GM19455 (cell line): Measurements from ENCODE around the gene NDUFA6.
"Not testable (repeated sequence)": the region's sequence is repeated elsewhere in the genome, so short reads cannot be mapped to it uniquely, and the experiment has no call there.

ENCODE experiments used
- ATAC-seq: cut with Tn5 transposase; IDR thresholded peaks from one replicate; pipeline ENCODE4 v1.9.1; 2021; ENCODE audit not compliant: unreplicated experiment

The NDUFA6 gene

DNA sequence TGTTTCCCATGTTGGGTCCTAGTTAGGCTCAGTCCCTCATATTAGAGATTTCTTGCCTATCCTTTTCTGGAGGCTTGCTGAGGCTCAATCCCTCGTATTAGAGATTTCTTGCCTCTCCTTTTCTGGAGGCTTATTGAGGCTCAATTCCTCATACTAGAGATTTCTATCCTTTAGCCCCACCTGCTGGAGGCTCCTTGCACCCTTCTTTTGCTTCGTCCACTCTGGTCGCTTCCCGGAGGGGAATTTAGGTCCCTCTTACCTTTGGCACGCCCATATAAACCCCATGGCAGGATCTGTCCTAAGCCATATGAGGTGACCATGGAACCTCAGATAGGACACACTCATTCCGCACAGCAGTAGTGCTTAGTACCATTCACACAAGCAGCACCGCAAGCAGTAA is 24.1 kb upstream of the NDUFA6 start:
- no peak for ATAC-seq

DNA sequence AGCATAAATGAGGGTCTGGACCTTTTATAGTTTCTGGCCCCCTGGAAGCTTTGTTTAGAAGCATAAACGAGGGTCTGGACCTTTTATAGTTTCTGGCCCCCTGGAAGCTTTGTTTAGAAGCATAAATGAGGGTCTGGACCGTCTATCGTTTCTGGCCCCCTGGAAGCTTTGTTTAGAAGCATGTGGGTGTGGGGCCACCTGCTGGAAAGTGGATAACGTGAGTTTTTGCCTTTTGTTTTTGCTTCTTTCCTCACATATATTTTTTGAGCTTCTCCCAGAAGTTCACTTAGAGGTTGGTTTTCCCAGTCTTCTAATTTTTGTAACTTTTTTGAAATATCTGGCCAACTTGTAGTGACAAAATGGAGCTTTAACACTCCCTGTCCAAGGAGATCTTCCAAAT is 22.2 kb upstream of the NDUFA6 start:
- not testable (repeated sequence) for ATAC-seq

- no peak for ATAC-seq
Measured at GRCh38 chr22:42111798-42112197, 21.2 kb upstream of the NDUFA6 start.

DNA sequence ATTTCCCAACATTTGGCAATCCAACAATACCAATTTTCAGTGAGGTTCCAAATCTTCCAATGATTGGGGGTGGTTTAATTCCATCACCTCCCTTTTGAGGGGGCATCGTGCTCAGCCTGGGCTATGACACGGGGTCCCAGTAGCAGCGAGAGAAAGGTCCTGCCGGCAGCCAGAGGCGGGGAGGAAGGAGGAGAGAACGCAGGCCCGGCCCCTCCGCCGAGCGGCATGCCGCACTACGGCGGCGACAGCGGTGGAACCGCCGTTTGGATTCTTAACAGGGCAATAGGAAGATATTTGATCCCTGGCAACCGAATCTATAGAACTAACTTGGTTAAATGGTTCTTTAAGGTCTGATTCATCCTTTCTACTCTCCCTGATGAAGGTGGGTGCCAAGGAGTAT is 18.3 kb upstream of the NDUFA6 start:
- ATAC-seq: no peak

DNA sequence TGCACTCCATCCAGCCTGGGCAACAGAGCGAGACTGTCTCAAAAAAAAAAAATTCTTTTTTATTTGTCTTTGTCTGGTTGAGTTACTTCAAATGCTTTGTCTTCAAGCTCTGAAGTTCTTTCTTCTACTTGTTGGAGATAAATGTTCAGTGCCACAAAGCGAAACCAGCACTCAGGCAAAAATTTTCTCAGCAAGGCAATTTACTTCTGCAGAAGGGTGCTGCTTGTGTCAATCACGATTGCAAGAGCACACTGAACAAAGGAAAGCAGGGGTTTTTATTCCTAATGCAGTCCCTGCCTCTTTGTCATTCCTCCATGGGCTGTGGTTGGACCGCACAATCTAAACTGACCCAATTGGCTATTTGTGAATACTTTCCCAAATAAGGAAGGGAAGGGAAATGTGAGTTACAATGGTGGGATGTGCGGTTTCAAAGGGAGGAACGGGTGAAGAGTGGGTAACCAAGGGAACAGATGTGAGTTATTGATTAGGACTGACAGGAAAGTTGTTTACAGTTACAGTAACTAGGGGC is 13.8 kb upstream of the NDUFA6 start:
- not testable (repeated sequence) for ATAC-seq

DNA sequence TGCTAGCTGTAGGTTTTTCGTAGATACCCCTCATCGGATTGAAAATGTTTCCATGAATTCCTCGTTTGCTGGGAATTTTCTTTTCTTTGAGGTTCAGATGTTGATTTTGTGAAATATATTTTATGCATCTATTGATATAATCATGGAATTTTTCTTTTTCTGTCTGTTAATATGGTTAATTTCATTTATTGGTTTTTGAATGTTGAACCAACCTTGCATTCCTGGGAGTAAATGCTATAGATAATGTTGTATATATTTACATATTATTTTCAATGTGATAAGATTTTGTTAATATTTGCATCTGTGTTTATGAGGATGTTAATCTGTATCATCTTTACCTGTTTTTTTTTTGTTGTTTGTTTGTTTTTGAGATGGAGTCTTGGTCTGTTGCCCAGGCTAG is 10.6 kb upstream of the NDUFA6 start:
- no peak for ATAC-seq

DNA sequence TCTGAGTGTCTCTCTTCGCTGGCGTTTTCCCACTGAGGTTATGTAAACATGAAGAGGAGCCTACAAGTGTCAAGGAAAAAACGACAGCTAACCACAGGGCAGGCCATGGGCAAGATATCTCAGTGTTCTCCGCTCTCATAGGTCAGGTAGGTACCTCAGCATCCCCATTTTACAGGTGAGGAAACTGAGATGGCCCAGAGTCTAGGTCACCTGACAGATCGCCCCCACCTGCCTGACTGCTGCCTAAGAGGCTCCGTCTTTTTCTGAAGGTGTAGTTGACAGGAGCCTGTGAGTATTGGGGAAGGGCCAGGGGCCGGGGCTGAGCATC is 847 bp upstream of the NDUFA6 start:
- ATAC-seq: peak; percentile 1

DNA sequence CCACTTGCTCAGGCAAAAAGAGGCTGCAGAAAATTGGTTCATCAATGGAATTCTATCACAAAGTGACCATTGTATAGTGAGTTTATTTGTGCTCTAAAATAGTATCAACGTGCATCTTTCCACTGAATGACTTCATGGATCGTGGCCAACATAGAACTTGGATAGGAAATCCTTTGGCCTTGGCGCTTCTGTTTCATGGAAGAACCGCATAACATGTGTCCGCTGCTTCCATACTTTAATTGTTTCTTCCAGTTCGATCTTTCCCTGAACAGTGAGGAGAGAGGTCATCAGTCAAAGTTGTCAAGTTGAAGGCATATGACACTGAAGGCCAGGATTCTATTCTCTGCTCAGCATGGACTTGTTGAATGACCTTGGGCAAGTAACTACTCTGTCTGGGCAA is 4.5 kb downstream of the NDUFA6 start:
- ATAC-seq: no peak

DNA sequence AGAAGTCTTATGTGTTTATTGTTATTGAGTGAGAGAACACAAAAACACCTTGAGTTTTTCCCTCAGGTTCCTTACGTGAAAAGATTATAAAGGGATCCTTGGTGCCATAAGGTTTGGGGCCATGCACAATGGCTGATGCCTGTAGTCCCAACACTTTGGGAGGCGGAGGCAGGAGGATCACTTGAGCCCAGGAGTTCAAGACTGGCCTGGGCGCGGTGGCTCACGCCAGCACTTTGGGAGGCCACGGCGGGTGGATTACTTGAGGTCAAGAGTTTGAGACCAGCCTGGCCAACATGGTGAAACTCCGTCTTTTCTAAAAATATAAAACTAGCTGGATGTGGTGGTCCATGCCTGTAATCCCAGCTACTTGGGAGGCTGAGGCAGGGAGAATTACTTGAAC is 5.7 kb downstream of the NDUFA6 start:
- no peak for ATAC-seq

DNA sequence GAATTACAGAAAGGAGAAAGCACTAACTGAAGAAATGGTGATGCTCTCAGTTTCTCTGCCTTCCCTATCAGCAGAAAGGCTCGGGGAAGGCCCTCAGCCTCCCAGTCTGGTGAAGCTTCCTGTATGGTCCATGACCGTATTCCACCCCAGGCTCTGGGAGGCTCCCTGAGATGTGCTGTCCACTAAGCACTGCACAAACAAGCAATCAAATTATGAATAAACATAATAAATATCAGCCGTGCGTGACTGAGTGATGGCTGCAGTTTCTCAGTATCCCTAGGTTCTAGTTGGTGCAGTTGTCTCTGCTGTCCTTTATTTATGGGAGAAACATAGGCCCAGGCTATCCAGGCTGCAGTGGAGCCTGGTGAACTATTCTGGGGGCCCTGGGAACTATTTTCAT is 7.5 kb downstream of the NDUFA6 start:
- ATAC-seq: no peak

- no peak for ATAC-seq
Measured at GRCh38 chr22:42080287-42080686, 10.3 kb downstream of the NDUFA6 start.

DNA sequence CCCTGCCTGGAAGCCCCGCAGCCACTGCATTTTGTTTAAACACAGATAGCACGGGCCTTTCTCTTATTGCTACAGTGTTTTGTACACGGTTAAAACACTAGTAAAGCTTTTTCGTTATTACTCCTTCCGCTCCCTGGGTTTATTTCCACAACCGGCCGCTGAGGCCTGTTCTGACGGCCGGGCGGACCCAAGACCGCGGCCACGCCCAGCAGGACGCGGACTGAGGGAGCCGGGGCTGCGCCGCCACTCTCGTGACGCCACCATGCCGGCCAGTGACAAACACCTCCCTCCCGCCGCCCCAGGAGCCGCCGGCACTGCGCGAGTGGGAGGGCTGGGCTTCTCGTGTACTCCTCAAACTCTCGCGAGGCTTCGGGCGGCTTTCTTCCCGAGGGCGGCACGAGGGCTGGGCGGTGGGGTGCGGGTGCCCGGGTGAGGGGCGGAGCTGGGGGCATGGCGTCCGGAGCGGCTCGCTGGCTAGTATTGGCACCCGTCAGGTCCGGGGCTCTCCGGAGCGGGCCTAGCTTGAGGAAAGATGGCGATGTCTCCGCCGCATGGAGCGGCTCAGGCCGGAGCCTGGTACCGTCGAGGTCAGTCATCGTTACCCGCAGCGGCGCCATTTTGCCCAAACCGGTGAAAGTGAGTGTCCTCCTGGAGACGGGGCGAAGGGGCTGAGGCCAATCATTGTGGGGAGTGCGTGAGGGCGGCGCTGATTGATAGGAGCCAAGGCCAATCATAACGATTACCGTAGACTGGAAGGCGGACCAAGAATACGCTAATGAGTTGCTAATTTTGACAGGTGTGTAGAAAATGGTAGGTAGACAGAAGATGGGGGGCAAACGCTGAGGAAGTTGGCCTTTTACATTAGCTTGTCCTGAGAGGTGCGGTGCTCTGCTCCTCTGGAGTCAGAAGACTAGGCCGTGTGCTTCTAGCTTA is 11.0 kb downstream of the NDUFA6 start, which contains the start of gene SMDT1:
Gene SMDT1 (plus strand): TSS at position 382 of the 933 bp plus-strand sequence. CDS start 69 bp downstream, at position 451.
- ATAC-seq: peak; percentile 75

GRCh38 chr22:42078469-42079318 is 11.9 kb downstream of the NDUFA6 start:
- ATAC-seq: peak; percentile 8

- ATAC-seq: no peak
Measured at GRCh38 chr22:42077486-42078125, 13.0 kb downstream of the NDUFA6 start.

GRCh38 chr22:42076764-42077485 is 13.6 kb downstream of the NDUFA6 start:
- no peak for ATAC-seq

DNA sequence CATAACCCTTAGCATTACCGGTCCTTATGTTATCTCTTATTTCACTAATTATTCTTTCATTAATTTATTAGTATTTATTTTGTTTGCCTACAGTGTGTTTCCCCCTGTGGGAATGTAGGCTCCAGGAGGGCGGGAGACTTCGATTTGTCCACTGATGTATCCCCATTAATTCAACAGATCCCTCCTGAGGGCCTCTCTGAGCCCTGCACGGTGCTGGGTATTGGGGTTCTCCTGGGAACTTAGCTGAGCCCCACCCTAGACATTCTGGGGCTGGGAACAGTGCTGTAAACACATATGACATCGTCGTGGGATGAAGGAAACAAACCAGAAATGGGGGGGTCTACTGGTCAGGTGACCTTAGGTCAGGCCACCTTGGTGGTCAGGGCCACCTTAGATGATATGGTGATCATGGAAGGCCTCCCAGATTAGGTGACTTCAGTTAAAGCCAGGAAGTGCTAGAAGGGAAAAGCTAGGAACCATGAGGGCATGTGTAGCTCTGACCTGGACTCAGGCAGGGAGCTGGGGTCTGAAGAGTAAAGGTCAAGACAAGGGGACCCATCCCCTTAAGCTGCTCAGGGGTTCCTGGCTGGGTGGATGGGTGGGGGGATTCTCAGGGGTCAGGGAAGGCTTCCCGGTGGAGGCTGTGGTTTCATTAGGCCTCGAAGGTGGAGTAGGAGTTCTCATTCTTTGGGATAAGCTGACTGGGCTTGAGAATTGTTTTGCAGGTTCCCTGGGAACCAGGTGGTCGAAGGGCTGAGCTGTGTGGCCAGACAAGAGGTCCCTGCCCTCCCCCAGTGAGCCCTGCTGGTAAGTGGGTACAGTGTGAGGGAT is 15.5 kb downstream of the NDUFA6 start:
- no peak for ATAC-seq

- ATAC-seq: no peak
Measured at GRCh38 chr22:42074132-42074811, 16.3 kb downstream of the NDUFA6 start, which contains the start of gene PHETA2. PHETA2 (plus strand) TSS chr22:42074248; CDS start chr22:42077294, 3,046 bp downstream.

DNA sequence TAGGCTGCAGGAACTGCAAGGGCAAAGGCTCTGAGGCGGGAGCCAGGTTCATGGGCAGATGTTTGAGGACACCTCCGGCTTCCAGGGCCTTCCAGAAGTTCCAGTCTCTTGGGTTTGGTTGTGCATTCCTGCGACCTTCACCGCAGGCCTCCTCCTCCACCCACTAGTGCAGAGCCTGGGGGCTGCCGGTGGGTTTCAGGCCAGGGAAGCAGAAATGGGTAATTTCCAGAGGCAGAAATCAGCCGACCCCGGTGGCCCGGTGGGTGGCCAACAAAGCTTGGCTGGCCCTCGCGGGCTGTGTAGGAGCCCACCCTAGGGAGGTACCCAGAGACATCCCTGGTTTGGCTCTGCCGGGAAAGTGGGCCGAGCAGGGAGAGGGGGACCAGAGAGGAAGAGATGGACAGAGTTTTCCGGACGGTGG is 16.9 kb downstream of the NDUFA6 start:
- no peak for ATAC-seq
